Spleen (tissue), 7 donors: ENCODE results near the gene SMIM5.

Experiments used
- POLR2AphosphoS5 ChIP-seq, 3 donors: sonication (generic); formaldehyde crosslinking; IDR thresholded peaks; one replicate each; pipeline ENCODE4 v1.5.1; 2017; ENCODE audit warnings: antibody characterized with exemption in 3 of 3
- TF ChIP-seq, protein P1 (sequence below), 11 experiments: fragments of 200-600 bp in 7 of 11; fragments of 450-650 bp in 4 of 11; sonication (generic) in 4 of 11; IDR thresholded peaks in 8 of 11; conservative IDR thresholded peaks in 3 of 11; 1 replicate in 7 of 11; 2 replicates in 4 of 11; pipeline versions ENCODE4 v1.4.0 to v1.8.0; 2016 to 2021; ENCODE audit warnings: antibody characterized with exemption in 11 of 11, inconsistent platforms in 4 of 11, mild to moderate bottlenecking in 1 of 11
- donor health status: DM: no; HTN: no; CAD: no; lungs with moderate emphysema.
- donor health status: DM: no; HTN: no; CAD: no.
- donor health status: DM: no; HTN: no; CAD: no.

GRCh38 chr17:75668489-75668888 lies 35.3 kb downstream of the SMIM5 start:
- TF ChIP-seq, protein P1, sequence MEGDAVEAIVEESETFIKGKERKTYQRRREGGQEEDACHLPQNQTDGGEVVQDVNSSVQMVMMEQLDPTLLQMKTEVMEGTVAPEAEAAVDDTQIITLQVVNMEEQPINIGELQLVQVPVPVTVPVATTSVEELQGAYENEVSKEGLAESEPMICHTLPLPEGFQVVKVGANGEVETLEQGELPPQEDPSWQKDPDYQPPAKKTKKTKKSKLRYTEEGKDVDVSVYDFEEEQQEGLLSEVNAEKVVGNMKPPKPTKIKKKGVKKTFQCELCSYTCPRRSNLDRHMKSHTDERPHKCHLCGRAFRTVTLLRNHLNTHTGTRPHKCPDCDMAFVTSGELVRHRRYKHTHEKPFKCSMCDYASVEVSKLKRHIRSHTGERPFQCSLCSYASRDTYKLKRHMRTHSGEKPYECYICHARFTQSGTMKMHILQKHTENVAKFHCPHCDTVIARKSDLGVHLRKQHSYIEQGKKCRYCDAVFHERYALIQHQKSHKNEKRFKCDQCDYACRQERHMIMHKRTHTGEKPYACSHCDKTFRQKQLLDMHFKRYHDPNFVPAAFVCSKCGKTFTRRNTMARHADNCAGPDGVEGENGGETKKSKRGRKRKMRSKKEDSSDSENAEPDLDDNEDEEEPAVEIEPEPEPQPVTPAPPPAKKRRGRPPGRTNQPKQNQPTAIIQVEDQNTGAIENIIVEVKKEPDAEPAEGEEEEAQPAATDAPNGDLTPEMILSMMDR (IDR thresholded peaks at IDR 0.05 in 8 of 11, conservative IDR thresholded peaks at IDR 0.05 in 3 of 11): no peak
- TF ChIP-seq POLR2AphosphoS5 (IDR thresholded peaks at IDR 0.05): no peak
